ENCODE data around the gene GPATCH2. TPM values are rescaled to one million over a fixed set of nuclear protein-coding genes. Genes with fewer than 3 reads are reported as not detected.

The GPATCH2 gene
- total and polyA plus RNA-seq, 10 of the 15 experiments (the other 5 are each of a cell fraction or from before 2014, with no cell fraction given): 3.2 to 12.2 (median 5.4) TPM

- no peaks in the 10 kb centered on the region for H4K20me1 ChIP-seq (ENCODE audit: control insufficient read depth, insufficient read depth)
- TF ChIP-seq CREB1 (IDR thresholded peaks at IDR 0.05; ENCODE audit: low read depth) (no peak), SPI1 (IDR thresholded peaks at IDR 0.05; ENCODE audit: borderline replicate concordance, insufficient read depth, low read depth, low read length) (no peak), PRDM15 (CRISPR knock-in tag; IDR thresholded peaks at IDR 0.05) (no peak)
- no peak overlapping the region for H3K4me2 ChIP-seq (ENCODE audit: control insufficient read depth, insufficient read depth)
- no TSS peak for BruUV-seq (replicated peaks)
- RAD21 ChIA-PET (ENCODE audit: unreplicated experiment): no interaction called here
- H3K27me3 ChIP-seq (replicated peaks in 1 of 2; ENCODE audit: control insufficient read depth in 2 of 2, insufficient read depth in 2 of 2, low read length in 1 of 2): no peaks in the 10 kb centered on the region
- CTCF ChIA-PET: interaction anchor here (0.6 kb wide), 1 partner anchor 59 kb away, joined by 3 read pairs; no protein-coding TSS in a partner anchor
- H2AFZ ChIP-seq (ENCODE audit: control insufficient read depth, low read depth, low read length): no peak overlapping the region
- WGBS (ENCODE audit: insufficient coverage, insufficient replicate concordance, low lambda C conversion rate, missing lambda C conversion rate): 95% methylated on average over 2 of the region's 2 CpGs
- FAIRE-seq (no peak), ATAC-seq (no peak), DNase-seq (ENCODE audit: low read depth, low spot score) (no peak)
- H3K36me3 ChIP-seq (ENCODE audit: control insufficient read depth in 2 of 2, insufficient read depth in 2 of 2, low read length in 1 of 2): no peaks in the 10 kb centered on the region
- in situ Hi-C loops (cut with MboI) (no loop called here), intact Hi-C loops (cut with micrococcal nuclease; ENCODE audit: unreplicated experiment) (no loop called here)
- H3K9me3 ChIP-seq (replicated peaks; ENCODE audit: control insufficient read depth, insufficient read depth, low read length): no peaks in the 10 kb centered on the region
- SMC1A ChIA-PET (ENCODE audit: uncharacterized antibody, unreplicated experiment): interaction anchor here (1.0 kb wide), 1 partner anchor 12 kb away, joined by 3 read pairs; no protein-coding TSS in a partner anchor
- H3K4me1 ChIP-seq (ENCODE audit: control insufficient read depth, insufficient read depth, low read length): no peaks in the 10 kb centered on the region
- no peak overlapping the region for H3K27ac ChIP-seq (ENCODE audit: control insufficient read depth, insufficient read depth)
- H3K79me2 ChIP-seq (ENCODE audit: control insufficient read depth, insufficient read depth, low read length): no peaks in the 10 kb centered on the region
- H3K9ac ChIP-seq (ENCODE audit: control insufficient read depth, insufficient read depth, low read length): no peak overlapping the region
- H3K4me3 ChIP-seq: no peak overlapping the region
- POLR2A ChIA-PET: no interaction called here
These were observed 173.9 kb downstream of the GPATCH2 start for GRCh38 chr1:217457016-217457415.

- no peaks in the 10 kb centered on the region for H4K20me1 ChIP-seq (ENCODE audit: control insufficient read depth, insufficient read depth)
- no peaks in the 10 kb centered on the region for H3K36me3 ChIP-seq (ENCODE audit: control insufficient read depth in 2 of 2, insufficient read depth in 2 of 2, low read length in 1 of 2)
- H3K4me3 ChIP-seq: no peak overlapping the region
- no peaks in the 10 kb centered on the region for H3K9me3 ChIP-seq (replicated peaks; ENCODE audit: control insufficient read depth, insufficient read depth, low read length)
- RAD21 ChIA-PET (ENCODE audit: unreplicated experiment): no interaction called here
- no peaks in the 10 kb centered on the region for H3K27me3 ChIP-seq (replicated peaks in 1 of 2; ENCODE audit: control insufficient read depth in 2 of 2, insufficient read depth in 2 of 2, low read length in 1 of 2)
- POLR2A ChIA-PET: no interaction called here
- intact Hi-C loops (cut with micrococcal nuclease; ENCODE audit: unreplicated experiment) (no loop called here), in situ Hi-C loops (cut with MboI) (no loop called here)
- DNase-seq (ENCODE audit: low read depth, low spot score) (no peak), ATAC-seq (no peak), FAIRE-seq (no peak)
- H3K79me2 ChIP-seq (ENCODE audit: control insufficient read depth, insufficient read depth, low read length): no peaks in the 10 kb centered on the region
- CTCF ChIA-PET: no interaction called here
- WGBS (ENCODE audit: insufficient coverage, insufficient replicate concordance, low lambda C conversion rate, missing lambda C conversion rate): 73% methylated on average over 2 of the region's 2 CpGs
- no peak overlapping the region for H2AFZ ChIP-seq (ENCODE audit: control insufficient read depth, low read depth, low read length)
- SMC1A ChIA-PET (ENCODE audit: uncharacterized antibody, unreplicated experiment): no interaction called here
- H3K9ac ChIP-seq (ENCODE audit: control insufficient read depth, insufficient read depth, low read length): no peak overlapping the region
- no TSS peak for BruUV-seq (replicated peaks)
- no peak overlapping the region for H3K4me2 ChIP-seq (ENCODE audit: control insufficient read depth, insufficient read depth)
- H3K4me1 ChIP-seq (ENCODE audit: control insufficient read depth, insufficient read depth, low read length): no peaks in the 10 kb centered on the region
- no peak overlapping the region for H3K27ac ChIP-seq (ENCODE audit: control insufficient read depth, insufficient read depth)
- TF ChIP-seq NFXL1 (IDR thresholded peaks at IDR 0.05; ENCODE audit: borderline replicate concordance) (no peak), POU2F2 (IDR thresholded peaks at IDR 0.05; ENCODE audit: borderline replicate concordance, low read depth, low read length) (no peak), CBX5 (IDR thresholded peaks at IDR 0.05; ENCODE audit: low read depth) (no peak), KAT2A (conservative IDR thresholded peaks at IDR 0.05; ENCODE audit: control insufficient read depth, low read depth, low read length) (no peak), ZBTB33 (IDR thresholded peaks at IDR 0.05) (no peak), NFYB (IDR thresholded peaks at IDR 0.05; ENCODE audit: insufficient read depth, low read depth, low read length) (no peak), FOXK2 (IDR thresholded peaks at IDR 0.05) (no peak), KDM1A (IDR thresholded peaks at IDR 0.05; ENCODE audit: borderline replicate concordance) (no peak), CBFB (IDR thresholded peaks at IDR 0.05; ENCODE audit: low read depth) (no peak), WRNIP1 (IDR thresholded peaks at IDR 0.05; ENCODE audit: borderline replicate concordance, low read depth, low read length) (no peak), RCOR1 (conservative IDR thresholded peaks at IDR 0.05; ENCODE audit: low read depth, low read length) (no peak)
These were observed 174.6 kb downstream of the GPATCH2 start for GRCh38 chr1:217456261-217456660.

All from GM12878 (cell line).